GM18511 (cell line): Measurements from ENCODE around the gene CACNA2D4.

Experiments used
- ATAC-seq: cut with Tn5 transposase; IDR thresholded peaks from one replicate; pipeline ENCODE4 v1.9.1; 2021; ENCODE audit warnings: mild to moderate bottlenecking, moderate library complexity; ENCODE audit not compliant: unreplicated experiment

The CACNA2D4 gene

DNA sequence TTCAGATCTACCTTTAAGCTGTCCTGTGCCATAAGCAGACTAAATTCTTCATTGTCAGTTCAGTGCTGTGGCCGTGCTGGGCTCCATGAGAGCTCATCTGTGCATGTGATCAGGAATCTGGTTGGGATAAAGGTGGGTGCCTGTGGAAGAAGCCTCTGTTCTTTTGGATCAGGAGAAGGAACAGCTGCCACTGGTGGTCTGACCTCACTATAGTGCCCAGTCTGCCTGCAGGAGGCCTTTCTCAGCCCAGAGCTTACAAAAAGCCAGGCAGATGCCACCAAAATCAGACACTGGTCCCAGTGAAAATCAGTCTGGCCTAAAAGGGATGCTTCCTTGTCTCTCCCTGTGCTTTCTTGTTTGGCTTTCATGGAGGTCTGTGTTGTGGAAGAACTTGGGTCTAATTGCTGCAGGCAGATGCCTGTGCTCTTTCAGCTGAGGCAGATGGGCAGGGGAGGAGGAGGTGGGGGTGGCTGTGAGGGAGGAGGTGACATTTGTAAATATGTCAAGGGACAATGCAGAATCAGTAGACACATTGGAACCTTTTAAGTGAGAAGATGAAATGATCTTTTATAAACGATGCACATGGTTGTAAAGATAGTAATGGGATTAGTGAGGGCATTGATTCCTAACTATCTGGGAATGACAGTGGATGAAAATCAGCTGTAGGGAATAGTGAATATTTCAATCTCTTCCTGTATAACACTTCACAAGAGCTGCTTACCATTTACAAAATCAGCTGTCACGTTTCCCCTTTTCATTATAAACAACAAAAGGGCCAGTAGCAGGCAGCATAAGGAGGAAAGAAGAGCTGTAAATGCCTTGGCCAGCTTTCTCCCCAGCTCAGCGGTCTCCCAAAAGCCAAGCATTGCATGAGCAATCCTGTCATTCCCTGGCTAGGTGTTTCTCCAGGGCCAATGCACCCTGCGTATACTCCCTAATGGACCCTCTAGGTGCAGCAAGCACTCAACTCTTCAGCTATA, 44.6 kb downstream of the CACNA2D4 start:
- no peak for ATAC-seq

DNA sequence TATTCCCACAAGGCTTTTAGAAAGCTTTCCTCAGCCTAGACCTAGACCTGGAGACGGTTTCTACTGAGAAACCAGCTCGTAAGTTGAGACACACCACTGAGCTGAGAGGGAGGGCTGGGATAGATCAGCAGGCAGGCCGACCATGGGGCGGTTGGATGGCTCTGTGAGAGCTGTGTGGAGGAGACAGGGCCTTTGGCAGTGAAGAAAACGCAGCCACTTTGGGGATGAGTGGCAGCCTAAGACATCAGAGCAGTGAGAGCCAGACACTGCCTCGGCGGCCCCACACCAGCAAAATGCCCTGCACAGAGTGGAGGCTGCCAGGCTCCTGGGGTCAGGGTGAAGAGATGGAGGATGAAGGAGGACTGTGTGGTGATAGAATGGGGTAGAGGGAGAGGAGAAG, 46.0 kb downstream of the CACNA2D4 start:
- no peak for ATAC-seq

- no peak for ATAC-seq
Measured at GRCh38 chr12:1872001-1872400, 46.5 kb downstream of the CACNA2D4 start.

DNA sequence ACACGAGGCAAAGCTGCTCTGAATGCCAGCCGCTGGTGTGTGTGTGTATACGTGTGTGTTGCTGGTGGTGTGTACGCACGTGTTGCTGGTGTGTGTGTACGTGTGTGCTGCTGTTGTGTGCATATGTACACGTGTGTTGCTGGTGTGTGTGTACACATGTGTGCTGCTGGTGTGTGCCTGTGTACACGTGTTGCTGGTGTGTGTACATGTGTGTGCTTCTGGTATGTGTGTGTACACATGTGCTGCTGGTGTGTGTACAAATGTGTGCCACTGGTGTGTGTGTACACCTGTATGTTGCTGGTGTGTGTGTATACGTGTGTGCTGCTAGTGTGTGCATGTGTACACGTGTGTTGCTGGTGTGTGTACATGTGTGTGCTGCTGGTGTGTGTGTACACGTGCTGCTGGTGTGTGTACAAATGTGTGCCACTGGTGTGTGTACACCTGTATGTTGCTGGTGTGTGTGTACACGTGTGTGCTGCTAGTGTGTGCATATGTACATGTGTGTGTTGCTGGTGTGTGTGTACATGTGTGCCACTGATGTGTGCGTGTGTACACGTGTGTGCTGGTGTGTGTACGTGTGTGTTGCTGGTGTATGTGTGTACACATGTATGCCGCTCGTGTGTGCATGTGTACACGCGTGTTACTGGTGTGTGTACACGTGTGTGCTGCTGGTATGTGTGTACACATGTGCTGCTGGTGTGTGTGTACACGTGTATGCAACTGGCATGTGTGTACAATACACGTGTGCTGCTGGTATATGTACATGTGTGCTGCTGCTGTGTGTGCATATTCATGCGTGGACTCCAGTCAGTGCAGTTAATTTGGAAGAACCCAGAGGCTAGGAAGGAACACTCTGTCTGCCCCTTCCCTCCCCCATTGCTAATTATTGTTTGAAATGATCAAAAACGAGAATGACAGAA, 47.2 kb downstream of the CACNA2D4 start:
- no peak for ATAC-seq

DNA sequence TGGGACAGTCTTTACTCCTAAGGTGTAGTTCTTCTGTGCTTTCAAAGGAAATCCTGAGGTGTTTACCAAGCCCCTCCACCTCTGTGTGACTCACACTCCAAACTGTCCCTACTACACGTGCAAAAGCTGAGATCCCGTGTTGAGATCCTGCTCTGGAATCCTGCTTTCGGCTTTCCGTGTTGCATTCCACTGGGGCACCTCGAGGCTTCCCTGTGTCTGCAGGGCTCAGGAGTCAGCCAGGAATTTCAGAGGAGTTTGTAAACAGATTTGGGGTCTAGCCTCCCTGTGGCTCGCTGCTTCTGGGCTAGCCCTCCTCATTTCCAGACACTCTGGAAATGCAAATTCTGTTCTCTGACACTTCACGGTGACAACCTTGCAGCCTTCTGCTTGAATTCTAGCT, 48.4 kb downstream of the CACNA2D4 start:
- no peak for ATAC-seq

DNA sequence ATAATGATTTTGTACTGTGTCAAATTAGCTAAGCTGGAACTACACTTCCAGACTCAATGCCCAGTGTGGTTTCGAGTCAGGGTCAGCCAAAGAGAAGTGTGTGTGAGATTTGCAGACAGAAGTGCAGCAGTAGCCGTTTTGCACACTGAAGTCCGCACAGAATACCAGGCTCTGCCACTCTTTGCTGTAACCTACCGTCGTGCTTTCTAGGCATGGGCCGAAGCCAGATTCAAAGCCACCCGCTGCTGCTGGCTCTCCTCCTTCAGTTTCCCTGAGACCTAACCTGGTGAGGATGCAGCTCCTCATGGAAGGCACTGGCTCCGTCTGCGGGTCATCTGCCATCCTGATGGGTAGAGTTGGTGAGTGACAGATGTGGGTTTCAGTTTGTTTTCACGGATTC, 49.3 kb downstream of the CACNA2D4 start:
- ATAC-seq, result no peak

- ATAC-seq, result no peak
Measured at GRCh38 chr12:1865284-1865866, 53.1 kb downstream of the CACNA2D4 start.

DNA sequence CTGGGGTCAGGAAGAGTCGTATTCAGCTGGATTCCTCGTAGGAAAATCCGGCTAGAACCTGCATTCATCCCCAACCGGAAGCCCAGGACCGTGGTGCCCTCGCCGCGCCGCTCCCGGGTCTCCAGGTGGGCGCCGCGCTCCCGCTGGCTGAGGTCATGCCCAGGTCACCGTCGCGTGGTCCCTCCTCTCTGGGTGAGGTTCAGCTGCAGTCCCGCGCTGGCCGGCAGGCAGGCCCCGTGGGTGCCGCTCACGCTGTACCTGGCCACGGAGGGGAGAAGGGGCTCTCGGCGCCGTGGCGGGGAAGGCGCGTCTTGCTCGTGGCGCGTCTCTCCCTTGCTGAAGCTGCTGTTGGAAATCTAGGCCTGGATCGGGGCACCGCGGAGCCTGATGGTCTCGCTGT, 53.6 kb downstream of the CACNA2D4 start:
- ATAC-seq, result no peak

- no peak for ATAC-seq
Measured at GRCh38 chr12:1864456-1864855, 54.0 kb downstream of the CACNA2D4 start.

GRCh38 chr12:1863823-1864222, 54.6 kb downstream of the CACNA2D4 start:
- no peak for ATAC-seq

GRCh38 chr12:1862973-1863372, 55.5 kb downstream of the CACNA2D4 start:
- no peak for ATAC-seq

GRCh38 chr12:1859643-1860042, 58.8 kb downstream of the CACNA2D4 start:
- ATAC-seq, result no peak

DNA sequence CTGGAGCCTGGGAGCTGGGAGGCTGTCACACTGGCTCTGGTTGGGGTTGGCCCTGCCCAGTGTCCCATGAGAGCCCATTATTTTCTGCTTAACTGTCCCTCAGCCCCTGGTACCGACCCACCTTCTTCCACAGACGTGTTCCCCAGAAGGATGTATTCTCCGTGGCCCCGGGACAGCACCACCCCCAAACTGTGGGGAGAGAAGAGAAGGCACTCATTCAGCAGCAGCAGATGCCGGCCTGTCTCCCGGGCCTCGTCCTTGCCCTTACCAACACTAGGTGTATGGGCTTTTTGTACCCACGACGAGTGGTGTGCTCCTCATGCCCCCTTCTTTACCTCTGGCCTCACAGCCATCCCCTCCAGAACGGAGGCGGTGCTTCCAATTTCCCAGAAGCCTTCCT, 60.0 kb downstream of the CACNA2D4 start:
- ATAC-seq, result no peak

DNA sequence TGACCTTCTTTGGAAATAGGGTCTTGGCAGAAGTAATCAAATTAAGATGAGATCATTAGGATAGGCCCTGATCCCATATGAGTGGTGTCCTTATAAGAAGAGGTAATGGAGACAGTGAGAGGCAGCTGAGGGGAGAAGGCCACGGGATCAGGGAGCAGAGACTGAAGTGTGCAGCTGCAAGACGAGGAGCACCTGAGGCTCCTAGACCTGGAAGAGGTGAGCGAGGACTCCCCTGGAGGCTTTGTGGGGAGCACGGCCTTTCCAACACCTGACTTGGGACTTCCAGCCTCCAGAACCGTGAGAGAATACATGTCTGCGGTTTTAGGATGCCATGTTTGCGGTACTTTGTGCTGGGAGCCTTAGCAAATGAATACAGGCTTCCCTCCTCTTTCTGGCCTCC, 60.6 kb downstream of the CACNA2D4 start:
- ATAC-seq, result no peak

DNA sequence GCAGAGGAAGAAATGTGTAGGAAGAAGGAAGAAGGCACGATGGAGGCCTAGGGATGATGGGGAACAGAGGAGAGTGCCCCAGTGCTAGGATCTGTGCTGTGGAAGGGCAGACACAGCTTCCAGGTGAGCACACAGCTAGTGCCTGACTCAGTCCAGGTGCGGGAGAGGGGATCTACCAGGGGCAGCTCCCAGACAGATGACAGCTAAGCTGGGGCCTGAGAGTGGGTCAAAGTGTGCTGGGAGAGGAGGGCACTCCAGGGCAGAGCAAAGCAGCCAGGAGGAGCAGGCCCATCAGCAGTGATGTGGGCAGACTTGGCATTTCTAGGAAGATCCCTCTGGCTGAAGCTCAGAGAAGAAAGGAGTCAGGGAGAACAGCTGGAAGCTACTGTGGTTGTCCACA, 61.4 kb downstream of the CACNA2D4 start:
- no peak for ATAC-seq

GRCh38 chr12:1855241-1855640, 63.2 kb downstream of the CACNA2D4 start:
- no peak for ATAC-seq

DNA sequence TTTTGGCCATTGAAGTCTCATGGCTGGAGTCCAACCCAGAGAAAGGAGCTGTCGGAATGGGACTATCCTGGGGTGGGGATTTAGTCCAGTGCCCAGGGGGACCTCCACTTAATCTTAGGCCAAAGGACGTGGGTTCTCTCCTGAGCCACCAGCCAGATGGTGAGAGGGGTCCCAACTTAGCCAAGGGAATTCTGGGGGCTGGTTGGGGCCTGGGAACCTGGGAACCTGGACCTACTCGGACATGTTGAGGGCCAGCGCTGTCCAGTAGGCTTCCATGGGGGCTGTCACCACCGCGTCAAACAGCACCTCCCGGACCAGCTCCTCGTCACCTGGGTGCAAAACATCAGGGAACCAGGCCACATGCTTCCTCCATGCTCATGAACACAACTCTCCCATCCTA, 64.7 kb downstream of the CACNA2D4 start:
- ATAC-seq, result no peak

GRCh38 chr12:1852076-1852475, 66.4 kb downstream of the CACNA2D4 start:
- no peak for ATAC-seq

DNA sequence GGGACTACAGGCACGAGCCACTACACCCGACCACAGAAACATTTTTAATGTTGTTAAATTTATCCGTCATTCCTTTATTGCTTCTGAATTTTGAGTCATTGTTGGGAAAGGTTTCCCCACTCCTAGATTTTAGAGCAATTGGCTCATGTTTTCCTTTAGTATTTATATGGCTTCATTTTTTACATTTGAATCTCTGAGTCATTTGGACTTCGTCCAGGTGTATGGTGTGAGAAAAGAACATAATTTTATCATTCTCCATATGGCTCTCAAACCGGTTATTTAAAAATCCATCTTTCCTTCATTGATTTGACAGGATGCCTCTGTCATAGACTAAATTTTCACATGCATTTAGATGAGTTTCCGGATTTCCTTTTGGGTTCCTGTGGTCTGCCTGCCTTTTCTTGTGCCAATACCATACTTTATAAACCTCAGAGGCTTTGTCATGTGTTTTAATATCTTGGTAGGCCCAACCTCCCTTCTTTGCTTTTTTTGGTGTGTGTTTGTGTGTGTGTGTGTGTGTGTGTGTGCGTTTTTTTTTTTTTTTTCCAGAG, 67.2 kb downstream of the CACNA2D4 start:
- no peak for ATAC-seq

DNA sequence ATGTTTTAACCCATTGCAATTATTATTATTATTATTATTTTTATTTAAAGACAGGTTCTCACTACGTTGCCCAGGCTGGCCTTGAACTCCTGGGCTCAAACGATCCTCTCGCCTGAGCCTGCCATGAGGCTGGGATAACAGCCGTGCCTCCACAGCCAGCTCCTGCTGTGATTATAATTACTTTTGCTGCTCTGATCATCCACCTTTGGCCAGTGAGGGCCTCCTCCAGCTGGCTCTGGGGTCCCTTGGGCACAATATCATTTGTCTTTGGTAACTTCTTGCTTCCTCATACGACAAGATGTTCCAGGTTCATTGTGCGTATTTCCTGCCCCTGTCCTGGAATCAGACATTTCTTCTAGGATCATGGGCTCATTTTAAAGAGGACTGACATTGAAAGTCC, 69.7 kb downstream of the CACNA2D4 start:
- ATAC-seq, result no peak

- no peak for ATAC-seq
Measured at GRCh38 chr12:1848146-1848545, 70.3 kb downstream of the CACNA2D4 start.
